ENCODE results near the gene FGF14.
"Not testable (repeated sequence)": the region's sequence is repeated elsewhere in the genome, so short reads cannot be mapped to it uniquely, and the experiment has no call there.

FGF14 gene

DNA sequence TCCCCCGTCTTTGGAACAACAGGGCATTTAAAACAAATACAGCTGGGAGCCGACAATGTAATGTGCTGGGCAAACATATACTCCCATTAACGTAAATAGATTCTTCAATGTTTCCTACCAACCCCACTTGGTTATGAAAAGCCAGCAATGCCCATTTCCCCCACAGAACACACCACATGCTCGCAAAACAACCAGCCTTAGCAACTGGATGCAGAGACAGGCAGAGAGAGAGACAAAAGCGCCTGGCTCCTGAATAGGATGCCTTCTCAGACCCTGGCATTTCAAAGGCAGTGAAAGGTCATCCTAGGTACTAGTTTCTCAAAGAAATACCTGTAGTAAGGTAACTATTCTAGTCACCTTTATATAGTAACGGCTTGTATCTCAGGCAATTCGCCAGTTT lies 486.5 kb downstream of the FGF14 start:
- no peak for DNase-seq

DNA sequence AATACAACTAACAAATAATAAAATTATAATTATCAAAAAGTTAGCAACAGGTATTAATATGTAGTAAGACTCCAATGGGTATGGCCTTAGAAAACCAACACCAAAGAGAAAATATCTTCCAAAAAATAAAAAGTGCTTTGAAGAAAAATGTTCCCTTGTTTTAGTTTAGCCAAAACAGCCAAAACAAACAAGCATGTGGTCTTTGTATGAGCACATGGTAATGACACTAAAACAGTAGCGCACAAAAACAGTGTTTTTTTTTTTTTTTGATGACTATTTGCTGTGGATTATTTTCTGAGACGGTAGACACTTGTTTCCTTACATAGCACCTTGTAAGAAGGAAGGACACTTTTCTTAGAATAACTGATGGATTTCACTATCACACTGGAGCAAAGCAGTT lies 490.1 kb downstream of the FGF14 start:
- no peak for DNase-seq

DNA sequence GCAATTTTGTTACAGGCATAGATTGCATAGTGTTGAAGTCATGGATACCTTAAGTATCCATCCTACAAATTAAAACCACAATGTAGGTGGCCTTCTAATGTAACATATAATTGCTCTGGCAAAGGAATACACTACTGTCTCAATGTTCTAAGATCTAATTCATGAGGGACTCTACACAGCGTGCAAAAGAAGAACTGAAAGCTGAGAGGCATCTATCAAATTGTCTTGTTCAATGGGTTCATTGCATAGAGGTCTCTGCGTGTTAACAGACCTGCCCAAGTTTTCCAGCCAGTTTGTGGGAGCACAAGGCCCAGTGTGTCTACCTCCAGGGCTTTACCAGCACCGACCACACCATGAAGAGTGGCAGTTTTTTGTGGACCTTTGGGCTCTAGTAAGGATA lies 498.0 kb downstream of the FGF14 start:
- no peak for DNase-seq

GRCh38 chr13:101898676-101899075 lies 503.2 kb downstream of the FGF14 start:
- DNase-seq: no peak

GRCh38 chr13:101896541-101896940 lies 505.3 kb downstream of the FGF14 start:
- no peak for DNase-seq

GRCh38 chr13:101893021-101893420 lies 508.8 kb downstream of the FGF14 start:
- no peak for DNase-seq

GRCh38 chr13:101892296-101892695 lies 509.6 kb downstream of the FGF14 start:
- no peak for DNase-seq

DNA sequence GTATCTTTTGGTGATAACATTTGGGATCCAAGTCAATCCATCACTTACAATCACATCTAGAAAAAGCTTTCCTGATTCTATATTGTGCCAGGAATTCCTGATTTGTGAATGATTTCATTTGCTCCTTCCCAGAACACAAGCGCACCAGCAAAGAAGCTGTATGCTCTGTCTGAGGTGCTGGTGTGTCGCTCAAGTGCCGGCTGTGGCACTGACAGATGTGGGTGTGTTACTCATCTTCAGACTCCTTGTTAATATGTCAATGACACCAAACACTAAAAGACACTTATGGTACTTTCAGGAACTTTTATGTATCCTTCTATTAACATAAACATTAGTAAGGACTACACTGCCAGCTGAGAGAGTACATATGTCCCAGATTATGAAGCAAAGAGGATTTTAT lies 520.3 kb downstream of the FGF14 start:
- no peak for DNase-seq

- DNase-seq: no peak
Observed at GRCh38 chr13:101880581-101880980, 521.3 kb downstream of the FGF14 start.

DNA sequence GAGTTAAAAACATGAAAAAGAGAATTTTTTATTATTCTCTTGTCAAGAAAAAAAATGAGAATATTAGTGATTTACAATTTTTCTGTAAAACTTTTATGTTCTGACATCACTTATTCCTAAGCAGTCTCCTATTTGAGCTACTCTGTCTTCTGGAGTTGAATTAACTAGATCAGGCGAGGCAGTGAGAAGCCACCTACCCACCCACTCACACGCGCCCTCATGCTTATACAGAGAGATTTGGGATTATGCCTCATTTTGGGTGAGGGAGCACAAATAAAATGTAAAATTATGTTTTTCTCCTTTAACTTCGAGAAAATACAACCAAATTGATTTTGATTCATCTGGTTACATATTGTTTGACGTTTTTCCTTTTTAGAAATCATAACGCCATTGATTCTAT lies 524.9 kb downstream of the FGF14 start:
- no peak for DNase-seq

DNA sequence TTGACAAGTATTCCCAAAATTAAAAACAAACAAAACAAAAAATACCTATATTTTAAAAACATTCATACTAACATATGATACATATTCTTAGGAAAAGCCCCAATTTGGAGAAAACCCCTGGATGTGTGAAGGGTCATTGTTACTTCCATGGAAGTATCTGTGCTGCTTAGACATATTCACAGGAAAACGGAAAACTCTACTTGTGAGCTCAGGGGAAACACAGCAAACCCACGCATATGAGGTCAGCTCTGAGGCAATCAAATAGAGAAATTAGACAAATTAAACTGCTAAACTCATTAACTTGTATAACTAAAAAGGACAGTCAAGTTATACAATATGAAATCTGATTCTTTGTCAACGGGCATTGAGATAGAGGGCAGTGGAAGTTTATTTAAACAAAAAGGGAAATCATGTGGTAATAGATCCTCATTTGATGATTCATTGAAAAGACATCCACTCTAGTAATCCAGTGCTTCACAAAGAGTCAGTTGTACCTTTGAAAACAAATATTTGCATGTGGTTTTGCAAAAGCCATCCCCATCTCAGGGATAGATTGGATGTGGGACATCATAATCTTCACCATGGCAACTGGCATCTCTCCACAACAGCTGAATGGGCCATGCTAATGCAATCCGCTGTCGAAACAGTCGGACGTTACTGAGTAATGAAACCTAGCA lies 526.0 kb downstream of the FGF14 start:
- no peak for DNase-seq

DNA sequence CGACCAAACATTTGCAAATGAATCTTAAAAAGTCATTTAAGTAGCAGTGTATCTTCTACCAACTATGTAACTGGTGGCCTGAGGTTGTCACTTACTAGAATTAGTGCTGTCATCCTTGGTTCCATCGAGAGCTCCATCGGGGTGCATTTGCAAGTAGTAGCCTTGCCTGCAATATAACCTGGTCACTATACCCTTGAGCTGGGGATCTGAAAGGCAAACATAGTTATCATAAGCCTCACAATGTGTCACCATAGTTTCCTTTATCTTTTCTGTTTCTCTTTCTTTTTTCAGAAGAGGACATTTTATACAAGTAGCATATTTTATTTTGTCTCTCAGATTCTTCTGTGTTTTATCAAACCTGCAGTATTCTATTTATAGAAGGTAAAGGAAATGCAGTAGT lies 526.8 kb downstream of the FGF14 start:
- DNase-seq: no peak

DNA sequence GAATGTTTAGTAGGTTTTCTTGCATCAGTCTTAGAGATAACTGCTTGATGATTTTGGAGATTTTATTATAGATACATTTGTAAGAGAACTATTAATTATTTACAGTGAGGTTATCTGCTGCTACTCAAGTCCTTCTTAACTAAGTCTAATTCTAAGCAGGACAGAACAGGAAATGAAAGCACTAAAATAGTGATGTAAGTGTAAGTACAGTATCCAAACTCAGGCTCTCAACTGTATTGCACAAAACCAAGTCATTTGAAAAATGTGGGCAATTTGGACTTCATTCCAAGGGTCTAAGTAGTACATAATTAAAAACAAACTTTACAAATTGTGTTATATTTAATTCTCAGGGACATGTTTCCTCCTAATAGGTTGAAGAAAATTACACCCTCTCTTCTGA lies 532.3 kb downstream of the FGF14 start:
- no peak for DNase-seq

DNA sequence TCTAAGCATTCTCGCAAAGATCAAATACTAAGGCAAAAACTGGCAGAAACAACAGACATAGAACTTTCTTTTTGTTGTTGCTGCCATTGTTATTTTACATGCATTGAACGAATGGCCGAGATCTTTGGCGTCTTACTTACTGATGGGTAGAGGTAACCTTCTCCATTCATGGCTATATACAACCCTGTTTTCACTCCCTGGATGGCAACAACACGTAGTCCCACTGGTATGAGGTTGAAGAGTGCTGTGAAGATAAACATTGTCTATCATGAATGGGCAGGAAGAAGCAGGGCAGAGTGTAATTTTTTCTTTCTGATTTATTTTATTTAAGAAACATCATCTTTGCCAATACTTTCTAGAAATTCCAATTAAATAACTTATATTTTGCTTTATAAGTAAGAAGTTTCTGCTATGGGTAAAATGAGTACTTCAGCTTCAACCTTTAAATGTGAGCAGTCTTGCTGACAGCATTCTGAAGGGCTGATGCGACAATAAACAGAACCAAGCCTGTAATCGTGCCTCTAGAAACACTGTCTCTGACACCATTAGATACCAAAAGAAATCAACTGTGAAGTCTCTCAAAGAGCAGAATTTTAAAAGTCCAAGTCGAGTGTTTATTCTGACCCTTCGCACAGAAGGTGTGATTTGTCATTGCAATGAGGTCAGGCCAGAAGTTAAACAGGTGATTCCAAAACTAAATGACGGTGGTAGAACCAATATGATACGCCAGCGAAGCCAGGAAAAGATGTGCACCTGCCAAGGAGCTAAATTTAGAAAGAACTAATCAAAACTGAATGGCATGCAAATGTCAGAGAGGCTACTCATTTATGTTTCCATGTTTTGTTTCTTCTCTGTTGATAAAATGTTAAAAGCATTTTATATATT lies 533.0 kb downstream of the FGF14 start:
- no peak for DNase-seq

- DNase-seq: no peak
Observed at GRCh38 chr13:101866889-101867581, 534.8 kb downstream of the FGF14 start.

GRCh38 chr13:101858860-101859259 lies 543.0 kb downstream of the FGF14 start:
- no peak for DNase-seq

- DNase-seq: no peak
Observed at GRCh38 chr13:101846701-101847100, 555.1 kb downstream of the FGF14 start.

GRCh38 chr13:101846249-101846648 lies 555.6 kb downstream of the FGF14 start:
- no peak for DNase-seq

GRCh38 chr13:101845245-101846020 lies 556.4 kb downstream of the FGF14 start:
- DNase-seq: no peak

DNA sequence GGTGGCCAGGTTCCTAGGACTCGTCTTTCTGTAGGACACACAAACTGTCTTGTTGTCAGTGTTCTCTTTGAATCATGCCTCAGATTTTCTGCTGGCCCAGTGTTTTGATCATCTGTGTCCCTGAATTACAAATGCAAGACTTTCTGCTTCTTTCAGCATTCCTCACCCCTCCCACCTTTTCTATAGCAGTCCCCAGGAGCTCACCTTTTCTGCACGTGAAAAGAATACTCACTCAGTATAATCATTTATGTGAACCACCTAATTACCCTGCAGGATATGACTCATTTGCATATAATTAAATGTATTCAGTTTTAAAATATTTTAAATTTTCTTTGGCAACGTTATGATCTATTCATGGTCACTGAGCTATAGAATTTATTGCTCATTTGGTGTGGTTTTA lies 560.1 kb downstream of the FGF14 start:
- no peak for DNase-seq

DNA sequence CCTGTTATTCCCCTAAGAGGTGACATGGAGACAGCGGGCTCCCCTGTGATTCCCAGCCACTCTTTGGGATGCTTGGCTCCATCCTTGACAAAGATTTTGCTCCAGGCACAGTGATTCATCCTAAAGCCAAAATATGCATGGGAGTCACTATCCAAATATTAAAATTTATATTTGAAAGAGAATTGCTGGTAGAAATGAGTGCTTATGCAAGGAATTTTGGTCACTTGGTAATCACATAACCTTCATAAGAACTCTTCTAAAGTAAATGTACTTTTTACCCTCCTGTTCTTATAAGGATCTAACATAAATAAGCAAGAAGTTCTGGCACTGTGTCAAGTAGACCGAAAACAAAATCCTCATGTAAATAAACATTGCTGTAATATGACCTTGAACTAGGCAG lies 563.5 kb downstream of the FGF14 start:
- DNase-seq: no peak

GRCh38 chr13:101837778-101838177 lies 564.1 kb downstream of the FGF14 start:
- DNase-seq: not testable (repeated sequence)

- no peak for DNase-seq
Observed at GRCh38 chr13:101837288-101837687, 564.6 kb downstream of the FGF14 start.
